ENCODE results near the gene MEGF9.

The MEGF9 gene

DNA sequence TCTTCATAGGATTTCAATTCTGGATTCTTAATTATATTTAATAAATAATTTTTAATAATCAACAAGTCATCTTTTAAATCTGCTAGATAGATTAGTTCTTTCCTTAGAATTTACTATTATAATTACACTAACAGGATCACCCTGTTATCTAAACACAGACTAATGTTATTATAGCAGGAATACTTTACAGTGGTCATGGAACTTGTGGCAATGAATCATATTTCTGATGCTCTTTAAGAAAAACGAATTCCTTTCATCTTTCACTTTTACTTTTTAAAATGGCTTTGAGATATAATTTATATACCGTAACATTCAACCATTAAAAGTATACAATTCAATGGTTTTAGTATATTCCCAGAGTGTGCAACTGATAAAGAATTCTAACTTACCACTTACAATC is 104.6 kb downstream of the MEGF9 start:
- H3K27ac ChIP-seq = no peak overlapping the region
- TF ChIP-seq CTCF (conservative IDR thresholded peaks at IDR 0.05) = no peak

GRCh38 chr9:120608421-120608820 is 105.8 kb downstream of the MEGF9 start:
- no peak for TF ChIP-seq CTCF (conservative IDR thresholded peaks at IDR 0.05)
- H3K27ac ChIP-seq = no peak overlapping the region

GRCh38 chr9:120603591-120603990 is 110.7 kb downstream of the MEGF9 start:
- no peak for TF ChIP-seq CTCF (conservative IDR thresholded peaks at IDR 0.05)
- H3K27ac ChIP-seq = no peak overlapping the region

GRCh38 chr9:120603010-120603409 is 111.3 kb downstream of the MEGF9 start:
- H3K27ac ChIP-seq = no peak overlapping the region
- no peak for TF ChIP-seq CTCF (conservative IDR thresholded peaks at IDR 0.05)

DNA sequence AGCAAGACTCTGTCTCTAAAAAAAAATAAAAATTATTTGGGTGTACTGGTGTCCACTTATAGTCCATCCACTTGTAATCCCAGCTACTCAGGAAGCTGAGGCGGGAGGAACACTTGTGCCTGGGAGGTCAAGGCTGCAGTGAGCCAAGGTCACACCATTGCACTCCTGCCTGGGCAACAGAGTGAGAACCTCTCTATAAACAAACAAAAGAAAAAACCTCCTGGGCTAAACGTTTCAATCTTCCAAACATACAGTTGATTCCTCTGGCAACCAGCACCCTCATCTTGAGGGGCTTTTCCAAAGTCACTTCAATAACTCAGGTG is 120.4 kb downstream of the MEGF9 start:
- no peak overlapping the region for H3K27ac ChIP-seq
- TF ChIP-seq CTCF (conservative IDR thresholded peaks at IDR 0.05) = no peak

- TF ChIP-seq CTCF (conservative IDR thresholded peaks at IDR 0.05) = no peak
- H3K27ac ChIP-seq = no peak overlapping the region
Observed at GRCh38 chr9:120593250-120593954, 120.9 kb downstream of the MEGF9 start.

GRCh38 chr9:120592210-120592609 is 122.1 kb downstream of the MEGF9 start:
- TF ChIP-seq CTCF (conservative IDR thresholded peaks at IDR 0.05) = no peak
- H3K27ac ChIP-seq = no peak overlapping the region
